Activated naive CD4-positive, alpha-beta T cell (primary cell): ENCODE data around the gene ZNF132.
A peak's percentile ranks its signal among the peaks of the same experiment; 100 is the strongest.
"Not testable (repeated sequence)": the region's sequence is repeated elsewhere in the genome, so short reads cannot be mapped to it uniquely, and the experiment has no call there.

Source experiments
- DNase-seq, 4 experiments: peaks; one replicate each; lab custom pipeline; 2025; lab: John Stamatoyannopoulos, UW

ZNF132 gene

GRCh38 chr19:58466760-58467589, 27.0 kb upstream of the ZNF132 start, which contains the start of gene ZNF324:
TSS of gene ZNF324 (plus strand) at chr19:58467080. CDS start at chr19:58469186, 2,106 bp downstream.
- DNase-seq = peak; percentile 89 to 97 (median 94)

GRCh38 chr19:58466089-58466759, 26.3 kb upstream of the ZNF132 start:
- no peak for DNase-seq

GRCh38 chr19:58460039-58460438, 20.1 kb upstream of the ZNF132 start:
- DNase-seq = no peak

- DNase-seq = no peak
Observed at GRCh38 chr19:58456111-58456510, 16.2 kb upstream of the ZNF132 start.

GRCh38 chr19:58455306-58455705, 15.4 kb upstream of the ZNF132 start:
- DNase-seq = no peak

GRCh38 chr19:58453743-58454142, 13.8 kb upstream of the ZNF132 start:
- DNase-seq = no peak

GRCh38 chr19:58451358-58452101, 11.6 kb upstream of the ZNF132 start, which contains the start of gene ZNF324B:
TSS of gene ZNF324B (plus strand) at chr19:58451622. CDS start at chr19:58453702, 2,080 bp downstream.
- peak; percentile 86 to 96 (median 91) for DNase-seq

- DNase-seq = no peak
Observed at GRCh38 chr19:58450856-58451357, 11.0 kb upstream of the ZNF132 start.

- DNase-seq = not testable (repeated sequence)
Observed at GRCh38 chr19:58449980-58450379, 10.0 kb upstream of the ZNF132 start.

- DNase-seq = not testable (repeated sequence)
Observed at GRCh38 chr19:58448860-58449259, 8.9 kb upstream of the ZNF132 start.

GRCh38 chr19:58442986-58443385, 3.0 kb upstream of the ZNF132 start:
- not testable (repeated sequence) for DNase-seq

- no peak for DNase-seq
Observed at GRCh38 chr19:58440556-58440955, 603 bp upstream of the ZNF132 start.

GRCh38 chr19:58434217-58434616, 5.7 kb downstream of the ZNF132 start:
- DNase-seq = no peak

GRCh38 chr19:58429745-58430144, 10.2 kb downstream of the ZNF132 start:
- DNase-seq = no peak

GRCh38 chr19:58428617-58429016, 11.3 kb downstream of the ZNF132 start:
- no peak for DNase-seq

GRCh38 chr19:58417071-58417470, 22.9 kb downstream of the ZNF132 start:
- no peak for DNase-seq

GRCh38 chr19:58416604-58417003, 23.3 kb downstream of the ZNF132 start:
- DNase-seq = no peak

GRCh38 chr19:58409010-58409790, 30.8 kb downstream of the ZNF132 start:
- DNase-seq = no peak

GRCh38 chr19:58408152-58409009, 31.6 kb downstream of the ZNF132 start, which contains the start of gene ZNF584:
TSS of gene ZNF584 (plus strand) at chr19:58408649. CDS start at chr19:58409148, 499 bp downstream.
- DNase-seq = peak; percentile 82 to 91 (median 86)

- DNase-seq = no peak
Observed at GRCh38 chr19:58407658-58408151, 32.2 kb downstream of the ZNF132 start.
